Effector CD8-positive, alpha-beta T cell (primary cell): ENCODE measurements around the gene B3GNT3.
"Not testable (repeated sequence)": the region's sequence is repeated elsewhere in the genome, so short reads cannot be mapped to it uniquely, and the experiment has no call there.

Experiments
- DNase-seq: peaks from one replicate; lab custom pipeline; 2025; lab: John Stamatoyannopoulos, UW

The B3GNT3 gene

GRCh38 chr19:17766543-17767131, 28.3 kb upstream of the B3GNT3 start:
- peak; percentile 17 for DNase-seq

- DNase-seq: no peak
These were observed 27.4 kb upstream of the B3GNT3 start for GRCh38 chr19:17767559-17767958.

- DNase-seq: no peak
These were observed 24.3 kb upstream of the B3GNT3 start for GRCh38 chr19:17770613-17771012.

- DNase-seq: no peak
These were observed 22.8 kb upstream of the B3GNT3 start for GRCh38 chr19:17772172-17772571.

GRCh38 chr19:17775245-17775927, 19.6 kb upstream of the B3GNT3 start:
- peak; percentile 10 for DNase-seq

- DNase-seq: no peak
These were observed 18.7 kb upstream of the B3GNT3 start for GRCh38 chr19:17775991-17776803.

- not testable (repeated sequence) for DNase-seq
These were observed 17.1 kb upstream of the B3GNT3 start for GRCh38 chr19:17777840-17778239.

GRCh38 chr19:17778251-17778967, 16.5 kb upstream of the B3GNT3 start:
- peak; percentile 21 for DNase-seq

- no peak for DNase-seq
These were observed 15.7 kb upstream of the B3GNT3 start for GRCh38 chr19:17778968-17779929.

GRCh38 chr19:17780781-17781180, 14.2 kb upstream of the B3GNT3 start:
- DNase-seq: no peak

- not testable (repeated sequence) for DNase-seq
These were observed 11.2 kb upstream of the B3GNT3 start for GRCh38 chr19:17783721-17784120.

- DNase-seq: peak; percentile 60
These were observed 10.5 kb upstream of the B3GNT3 start for GRCh38 chr19:17784201-17785008.

GRCh38 chr19:17787274-17787913, 7.5 kb upstream of the B3GNT3 start:
- no peak for DNase-seq

- no peak for DNase-seq
These were observed 6.3 kb upstream of the B3GNT3 start for GRCh38 chr19:17788632-17789031.

- DNase-seq: no peak
These were observed 4.7 kb upstream of the B3GNT3 start for GRCh38 chr19:17790059-17790780.

- no peak for DNase-seq
These were observed 567 bp upstream of the B3GNT3 start for GRCh38 chr19:17794412-17794730.

GRCh38 chr19:17795495-17795856, 538 bp downstream of the B3GNT3 start:
- DNase-seq: no peak

- no peak for DNase-seq
These were observed 1.3 kb downstream of the B3GNT3 start for GRCh38 chr19:17796013-17796837.
